HepG2 (cell line): Measurements from ENCODE around the gene CDK2. TPM values are rescaled to one million over a fixed set of nuclear protein-coding genes. Genes with fewer than 3 reads are reported as not detected.

Experiments used
- CREM ChIP-seq, 2 experiments: sonication (generic) in 1 of 2; formaldehyde crosslinking in 1 of 2; IDR thresholded peaks; 2 replicates each; pipeline versions ENCODE4 v1.4.0 to v1.6.1; 2016 to 2020; ENCODE audit warnings: antibody characterized with exemption in 1 of 2, mild to moderate bottlenecking in 1 of 2, missing genetic modification reagents in 1 of 2
- EHMT2 ChIP-seq: fragments of 200-600 bp; sonication (generic); IDR thresholded peaks from 2 replicates; pipeline ENCODE4 v1.7.0; 2017; ENCODE audit warnings: antibody characterized with exemption, low read depth, low read length, borderline replicate concordance
- HOXA7 ChIP-seq: sonication (generic); formaldehyde crosslinking; IDR thresholded peaks from 2 replicates; pipeline ENCODE4 v1.8.1; 2022; ENCODE audit warnings: mild to moderate bottlenecking, missing genetic modification reagents, moderate library complexity
- RBM22 ChIP-seq: fragments of 200-400 bp; formaldehyde crosslinking; optimal IDR thresholded peaks from 2 replicates; pipeline ENCODE3; 2017; ENCODE audit warnings: mild to moderate bottlenecking, low read length, moderate library complexity
- XBP1 ChIP-seq: sonication (generic); formaldehyde crosslinking; IDR thresholded peaks from 2 replicates; pipeline ENCODE4 v1.5.0; 2020; ENCODE audit warnings: missing genetic modification reagents
- YY1 ChIP-seq: IDR thresholded peaks from 2 replicates; pipeline ENCODE4 v1.6.1; 2011; ENCODE audit warnings: low read length, low read depth, moderate library complexity, mild to moderate bottlenecking; ENCODE audit not compliant: insufficient read depth, insufficient replicate concordance
- ZBTB3 ChIP-seq: sonication (generic); formaldehyde crosslinking; IDR thresholded peaks from 2 replicates; pipeline ENCODE4 v1.4.0; 2020; ENCODE audit warnings: low read depth, mild to moderate bottlenecking, moderate library complexity, missing genetic modification reagents, borderline replicate concordance
- ZBTB42 ChIP-seq: sonication (generic); formaldehyde crosslinking; IDR thresholded peaks from 2 replicates; pipeline ENCODE4 v1.5.0; 2020; ENCODE audit warnings: mild to moderate bottlenecking, missing genetic modification reagents
- ZFX ChIP-seq: sonication (generic); formaldehyde crosslinking; IDR thresholded peaks from 2 replicates; pipeline ENCODE4 v1.4.0; 2020; ENCODE audit warnings: mild to moderate bottlenecking, low read depth, missing genetic modification reagents, moderate library complexity
- ZNF142 ChIP-seq: sonication (generic); formaldehyde crosslinking; IDR thresholded peaks from 2 replicates; pipeline ENCODE4 v1.4.0; 2020; ENCODE audit warnings: missing genetic modification reagents
- ZNF431 ChIP-seq: sonication (generic); formaldehyde crosslinking; IDR thresholded peaks from 2 replicates; pipeline ENCODE4 v1.9.0; 2022; ENCODE audit warnings: missing genetic modification reagents, low read depth, mild to moderate bottlenecking, borderline replicate concordance
- ZNF546 ChIP-seq: sonication (generic); formaldehyde crosslinking; conservative IDR thresholded peaks from 2 replicates; pipeline ENCODE4 v1.8.1; 2023; ENCODE audit warnings: mild to moderate bottlenecking, missing genetic modification reagents
- ZNF788 ChIP-seq: sonication (generic); formaldehyde crosslinking; IDR thresholded peaks from 2 replicates; pipeline ENCODE4 v1.5.0; 2020; ENCODE audit warnings: mild to moderate bottlenecking, missing genetic modification reagents, borderline replicate concordance
- ZNF879 ChIP-seq: sonication (generic); formaldehyde crosslinking; IDR thresholded peaks from 2 replicates; pipeline ENCODE4 v1.8.1; 2023; ENCODE audit warnings: missing genetic modification reagents
- ZSCAN12 ChIP-seq: sonication (generic); formaldehyde crosslinking; IDR thresholded peaks from 2 replicates; pipeline ENCODE4 v1.9.0; 2021; ENCODE audit warnings: mild to moderate bottlenecking, missing genetic modification reagents
- ZSCAN9 ChIP-seq: IDR thresholded peaks from 2 replicates; pipeline ENCODE4 v1.6.1; 2016; ENCODE audit warnings: borderline replicate concordance
- polyA plus RNA-seq, 8 experiments: library from polyadenylated mRNA; depleted of rRNA in 3 of 8; stranded (reverse) in 7 of 8; unstranded in 1 of 8; fragments of >200 nt; fragmentation: Illumina TruSeq in 4 of 8; extraction: Trizol in 4 of 8; gene quantifications; 2 replicates each; pipeline versions ENCODE4 v1.2.1 to v1.2.3, GENCODE V29; 2011 to 2016; ENCODE audit warnings: low read depth in 4 of 8, missing spikeins in 1 of 8, mixed read lengths in 1 of 8; ENCODE audit not compliant: insufficient read depth in 1 of 8
- total RNA-seq, 5 experiments: library from RNA; depleted of rRNA; stranded (reverse); fragments of >200 nt; fragmentation: Illumina TruSeq; extraction: Trizol; gene quantifications; 2 replicates each; pipeline ENCODE4 v1.2.3, GENCODE V29; 2016; ENCODE audit warnings: low read depth in 1 of 5
- TF ChIP-seq, protein P1 (sequence below): sonication (generic); formaldehyde crosslinking; IDR thresholded peaks from 2 replicates; pipeline ENCODE4 v1.4.0; 2020; ENCODE audit warnings: low read depth, missing genetic modification reagents

CDK2 gene
- total and polyA plus RNA-seq, 2 of the 13 experiments (the other 11 are each of a cell fraction or from before 2014, with no cell fraction given), result 47.5 to 52.6 TPM

DNA sequence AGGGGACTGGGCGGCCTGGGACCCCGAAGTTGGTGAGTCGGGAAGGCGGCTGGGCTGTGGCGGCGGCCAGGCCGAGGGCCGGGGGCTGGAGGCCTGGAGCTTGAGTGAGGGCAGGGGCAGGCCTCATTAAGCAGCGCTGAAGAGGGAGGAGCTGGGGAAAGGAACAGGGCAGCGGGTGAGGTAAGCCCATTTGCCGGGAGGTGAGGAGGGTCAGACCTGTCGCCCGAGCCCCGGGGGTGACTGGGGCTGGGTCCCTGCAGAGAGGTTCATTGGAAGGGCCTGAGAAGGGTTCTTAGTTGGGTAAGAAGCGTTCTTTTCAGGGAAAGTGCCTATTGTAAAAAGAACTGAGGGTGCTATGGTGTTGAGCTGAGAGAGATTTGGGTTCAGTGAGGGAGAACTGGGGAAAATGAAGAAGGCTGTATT is 7.7 kb downstream of the CDK2 start (continued):
- TF ChIP-seq, protein P1, sequence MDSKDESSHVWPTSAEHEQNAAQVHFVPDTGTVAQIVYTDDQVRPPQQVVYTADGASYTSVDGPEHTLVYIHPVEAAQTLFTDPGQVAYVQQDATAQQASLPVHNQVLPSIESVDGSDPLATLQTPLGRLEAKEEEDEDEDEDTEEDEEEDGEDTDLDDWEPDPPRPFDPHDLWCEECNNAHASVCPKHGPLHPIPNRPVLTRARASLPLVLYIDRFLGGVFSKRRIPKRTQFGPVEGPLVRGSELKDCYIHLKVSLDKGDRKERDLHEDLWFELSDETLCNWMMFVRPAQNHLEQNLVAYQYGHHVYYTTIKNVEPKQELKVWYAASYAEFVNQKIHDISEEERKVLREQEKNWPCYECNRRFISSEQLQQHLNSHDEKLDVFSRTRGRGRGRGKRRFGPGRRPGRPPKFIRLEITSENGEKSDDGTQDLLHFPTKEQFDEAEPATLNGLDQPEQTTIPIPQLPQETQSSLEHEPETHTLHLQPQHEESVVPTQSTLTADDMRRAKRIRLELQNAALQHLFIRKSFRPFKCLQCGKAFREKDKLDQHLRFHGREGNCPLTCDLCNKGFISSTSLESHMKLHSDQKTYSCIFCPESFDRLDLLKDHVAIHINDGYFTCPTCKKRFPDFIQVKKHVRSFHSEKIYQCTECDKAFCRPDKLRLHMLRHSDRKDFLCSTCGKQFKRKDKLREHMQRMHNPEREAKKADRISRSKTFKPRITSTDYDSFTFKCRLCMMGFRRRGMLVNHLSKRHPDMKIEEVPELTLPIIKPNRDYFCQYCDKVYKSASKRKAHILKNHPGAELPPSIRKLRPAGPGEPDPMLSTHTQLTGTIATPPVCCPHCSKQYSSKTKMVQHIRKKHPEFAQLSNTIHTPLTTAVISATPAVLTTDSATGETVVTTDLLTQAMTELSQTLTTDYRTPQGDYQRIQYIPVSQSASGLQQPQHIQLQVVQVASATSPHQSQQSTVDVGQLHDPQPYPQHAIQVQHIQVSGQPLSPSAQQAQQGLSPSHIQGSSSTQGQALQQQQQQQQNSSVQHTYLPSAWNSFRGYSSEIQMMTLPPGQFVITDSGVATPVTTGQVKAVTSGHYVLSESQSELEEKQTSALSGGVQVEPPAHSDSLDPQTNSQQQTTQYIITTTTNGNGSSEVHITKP (CRISPR knock-in tag), result no peak
- TF ChIP-seq CREM (IDR thresholded peaks at IDR 0.05), result no peak
- no peak for TF ChIP-seq CREM (CRISPR knock-in tag; IDR thresholded peaks at IDR 0.05)
- TF ChIP-seq ZBTB3 (CRISPR knock-in tag), result no peak
- TF ChIP-seq ZNF788 (CRISPR knock-in tag), result no peak
- TF ChIP-seq ZSCAN12, result no peak
- TF ChIP-seq ZBTB42 (CRISPR knock-in tag), result 0 out of 2 replicates have a peak, but pooled peaks have one; percentile 37
- TF ChIP-seq HOXA7 (CRISPR knock-in tag), result no peak
- TF ChIP-seq ZNF879 (CRISPR knock-in tag), result no peak
- TF ChIP-seq ZSCAN9, result no peak
- TF ChIP-seq XBP1 (CRISPR knock-in tag), result no peak
- TF ChIP-seq ZFX (CRISPR knock-in tag), result peak; percentile 90
- TF ChIP-seq EHMT2, result no peak
- TF ChIP-seq ZNF142, result no peak
- TF ChIP-seq RBM22, result no peak
- TF ChIP-seq ZNF431 (CRISPR knock-in tag), result 0 out of 2 replicates have a peak, but pooled peaks have one; percentile 19
- no peak for TF ChIP-seq YY1
- TF ChIP-seq ZNF546 (CRISPR knock-in tag), result peak; percentile 39; the same call in 1 of the 2 replicates
